Nephron (organoid): ENCODE measurements around the gene ZNF23.
"Not testable (repeated sequence)": the region's sequence is repeated elsewhere in the genome, so short reads cannot be mapped to it uniquely, and the experiment has no call there.

ENCODE experiments used
- H3K27ac Mint-ChIP-seq, 3 experiments: 2 replicates each; pipeline ENCODE4 v1.8.0; 2020; ENCODE audit warnings: mixed read lengths in 3 of 3, mild to moderate bottlenecking in 2 of 3, moderate library complexity in 1 of 3
- H3K27me3 Mint-ChIP-seq: 2 replicates; pipeline ENCODE4 v1.8.0; 2021; ENCODE audit warnings: low read depth, mild to moderate bottlenecking, moderate library complexity, mixed read lengths
- H3K36me3 Mint-ChIP-seq: 2 replicates; pipeline ENCODE4 v1.8.0; 2020; ENCODE audit warnings: low read depth, mixed read lengths
- H3K4me1 Mint-ChIP-seq: 2 replicates; pipeline ENCODE4 v1.8.0; 2020; ENCODE audit warnings: mixed read lengths
- H3K4me3 Mint-ChIP-seq, 3 experiments: 2 replicates each; pipeline ENCODE4 v1.8.0; 2020; ENCODE audit warnings: mild to moderate bottlenecking in 3 of 3, mixed read lengths in 3 of 3, moderate library complexity in 2 of 3
- H3K9me3 Mint-ChIP-seq: 2 replicates; pipeline ENCODE4 v1.8.0; 2020; ENCODE audit warnings: mixed read lengths
- CTCF ChIP-seq, 3 experiments: fragments of 200-600 bp; sonication (generic); IDR thresholded peaks; one replicate each; pipeline ENCODE4 v1.5.0; 2021; ENCODE audit warnings: antibody characterized with exemption in 3 of 3; ENCODE audit not compliant: unreplicated experiment in 3 of 3

The ZNF23 gene

GRCh38 chr16:71461686-71462648 is at the start of gene ZNF23:
Gene ZNF23, minus strand, starts transcription at chr16:71462247. Its CDS starts 5,451 bp downstream, at chr16:71456796.
- no peaks in the 10 kb centered on the region for H3K27me3 Mint-ChIP-seq
- TF ChIP-seq CTCF (IDR thresholded peaks at IDR 0.05; ENCODE audit: unreplicated experiment in 3 of 3), result no peak
- H3K4me3 Mint-ChIP-seq, result peak within 1 kb of the TSS; percentile 91 to 97 (median 95)
- peaks cover 14% of the 10 kb centered on the region for H3K4me1 Mint-ChIP-seq
- no peaks in the 10 kb centered on the region for H3K9me3 Mint-ChIP-seq
- H3K36me3 Mint-ChIP-seq, result peaks cover 7% of the 10 kb centered on the region
- H3K27ac Mint-ChIP-seq, result peak within 1 kb of the TSS; percentile 57 to 77 (median 75)

GRCh38 chr16:71507061-71507460 is 45.0 kb upstream of the ZNF23 start:
- H3K27me3 Mint-ChIP-seq, result peaks cover 17% of the 10 kb centered on the region
- H3K36me3 Mint-ChIP-seq, result no peaks in the 10 kb centered on the region
- TF ChIP-seq CTCF (IDR thresholded peaks at IDR 0.05; ENCODE audit: unreplicated experiment in 3 of 3), result no peak
- no peak overlapping the region for H3K27ac Mint-ChIP-seq
- no peaks in the 10 kb centered on the region for H3K9me3 Mint-ChIP-seq
- no peaks in the 10 kb centered on the region for H3K4me1 Mint-ChIP-seq
- no peak overlapping the region for H3K4me3 Mint-ChIP-seq

- H3K4me1 Mint-ChIP-seq, result no peaks in the 10 kb centered on the region
- H3K9me3 Mint-ChIP-seq, result no peaks in the 10 kb centered on the region
- no peaks in the 10 kb centered on the region for H3K36me3 Mint-ChIP-seq
- H3K27ac Mint-ChIP-seq, result no peak overlapping the region
- TF ChIP-seq CTCF (IDR thresholded peaks at IDR 0.05; ENCODE audit: unreplicated experiment in 3 of 3), result no peak
- H3K4me3 Mint-ChIP-seq, result no peak overlapping the region
- H3K27me3 Mint-ChIP-seq, result peaks cover 22% of the 10 kb centered on the region
Observed at GRCh38 chr16:71504901-71505300, 42.9 kb upstream of the ZNF23 start.

GRCh38 chr16:71504051-71504450 is 42.0 kb upstream of the ZNF23 start:
- not testable (repeated sequence) for H3K9me3 Mint-ChIP-seq, H3K27ac Mint-ChIP-seq, H3K36me3 Mint-ChIP-seq, H3K4me1 Mint-ChIP-seq, H3K4me3 Mint-ChIP-seq
- H3K27me3 Mint-ChIP-seq, result peaks cover 22% of the 10 kb centered on the region

- H3K27me3 Mint-ChIP-seq, result peaks cover 15% of the 10 kb centered on the region
- H3K36me3 Mint-ChIP-seq, result no peaks in the 10 kb centered on the region
- TF ChIP-seq CTCF (IDR thresholded peaks at IDR 0.05; ENCODE audit: unreplicated experiment in 3 of 3), result no peak
- H3K4me3 Mint-ChIP-seq, result no peak overlapping the region
- H3K27ac Mint-ChIP-seq, result no peak overlapping the region
- no peaks in the 10 kb centered on the region for H3K9me3 Mint-ChIP-seq
- H3K4me1 Mint-ChIP-seq, result no peaks in the 10 kb centered on the region
Observed at GRCh38 chr16:71501547-71501946, 39.5 kb upstream of the ZNF23 start.

- no peak overlapping the region for H3K27ac Mint-ChIP-seq
- no peaks in the 10 kb centered on the region for H3K36me3 Mint-ChIP-seq
- TF ChIP-seq CTCF (IDR thresholded peaks at IDR 0.05; ENCODE audit: unreplicated experiment in 3 of 3), result no peak
- H3K4me3 Mint-ChIP-seq, result no peak overlapping the region
- H3K27me3 Mint-ChIP-seq, result peaks cover 15% of the 10 kb centered on the region
- no peaks in the 10 kb centered on the region for H3K4me1 Mint-ChIP-seq
- no peaks in the 10 kb centered on the region for H3K9me3 Mint-ChIP-seq
Observed at GRCh38 chr16:71500964-71501363, 38.9 kb upstream of the ZNF23 start.
